ENCODE data around the gene SLC35E1.

The SLC35E1 gene

DNA sequence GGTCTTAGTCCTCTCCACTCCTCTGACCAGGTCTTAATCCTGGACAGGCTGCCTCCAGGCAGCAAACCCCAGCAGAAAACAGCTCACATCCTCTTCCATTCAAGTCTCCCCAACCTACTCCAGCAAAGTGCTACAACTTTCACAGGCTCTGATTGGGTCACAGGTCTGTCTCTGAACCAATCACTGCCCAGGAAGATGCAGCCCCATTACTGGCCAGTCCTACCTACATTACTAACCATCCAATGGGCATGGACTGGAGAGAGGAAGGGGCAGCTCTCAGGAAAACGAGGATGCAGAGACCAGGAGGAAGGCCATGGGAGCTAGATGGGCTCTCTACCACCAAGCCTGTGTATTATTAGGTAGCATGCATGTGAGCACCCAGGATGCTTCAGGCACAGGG lies 43.6 kb upstream of the SLC35E1 start:
- no peak for DNase-seq (ENCODE audit: low read depth)
- H3K4me3 ChIP-seq (ENCODE audit: low read depth, low read length), result no peak overlapping the region
- TF ChIP-seq, protein P1, sequence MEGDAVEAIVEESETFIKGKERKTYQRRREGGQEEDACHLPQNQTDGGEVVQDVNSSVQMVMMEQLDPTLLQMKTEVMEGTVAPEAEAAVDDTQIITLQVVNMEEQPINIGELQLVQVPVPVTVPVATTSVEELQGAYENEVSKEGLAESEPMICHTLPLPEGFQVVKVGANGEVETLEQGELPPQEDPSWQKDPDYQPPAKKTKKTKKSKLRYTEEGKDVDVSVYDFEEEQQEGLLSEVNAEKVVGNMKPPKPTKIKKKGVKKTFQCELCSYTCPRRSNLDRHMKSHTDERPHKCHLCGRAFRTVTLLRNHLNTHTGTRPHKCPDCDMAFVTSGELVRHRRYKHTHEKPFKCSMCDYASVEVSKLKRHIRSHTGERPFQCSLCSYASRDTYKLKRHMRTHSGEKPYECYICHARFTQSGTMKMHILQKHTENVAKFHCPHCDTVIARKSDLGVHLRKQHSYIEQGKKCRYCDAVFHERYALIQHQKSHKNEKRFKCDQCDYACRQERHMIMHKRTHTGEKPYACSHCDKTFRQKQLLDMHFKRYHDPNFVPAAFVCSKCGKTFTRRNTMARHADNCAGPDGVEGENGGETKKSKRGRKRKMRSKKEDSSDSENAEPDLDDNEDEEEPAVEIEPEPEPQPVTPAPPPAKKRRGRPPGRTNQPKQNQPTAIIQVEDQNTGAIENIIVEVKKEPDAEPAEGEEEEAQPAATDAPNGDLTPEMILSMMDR (IDR thresholded peaks at IDR 0.05; ENCODE audit: low read depth, low read length, missing control alignments), result no peak

DNA sequence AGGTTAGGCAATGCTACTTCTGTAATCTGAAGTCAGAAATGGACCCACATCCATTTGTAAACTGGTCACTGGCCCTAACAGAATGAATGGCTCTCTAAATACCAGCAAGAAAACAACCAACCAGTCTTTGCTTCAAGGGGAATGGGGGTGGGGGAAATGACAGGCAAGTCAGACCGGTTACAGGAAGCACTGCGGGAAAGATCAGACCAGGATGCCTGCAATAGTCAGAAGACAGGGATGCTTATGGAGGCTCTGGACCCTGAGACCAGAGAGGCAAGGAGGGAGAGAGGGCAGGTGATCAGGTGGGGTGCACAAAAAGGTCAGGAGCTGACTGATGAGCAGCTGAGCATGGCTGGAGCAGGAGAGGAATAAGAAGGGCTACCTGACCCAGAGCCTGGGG lies 42.7 kb upstream of the SLC35E1 start:
- TF ChIP-seq, protein P1 (IDR thresholded peaks at IDR 0.05; ENCODE audit: low read depth, low read length, missing control alignments), result no peak
- DNase-seq (ENCODE audit: low read depth), result no peak

DNA sequence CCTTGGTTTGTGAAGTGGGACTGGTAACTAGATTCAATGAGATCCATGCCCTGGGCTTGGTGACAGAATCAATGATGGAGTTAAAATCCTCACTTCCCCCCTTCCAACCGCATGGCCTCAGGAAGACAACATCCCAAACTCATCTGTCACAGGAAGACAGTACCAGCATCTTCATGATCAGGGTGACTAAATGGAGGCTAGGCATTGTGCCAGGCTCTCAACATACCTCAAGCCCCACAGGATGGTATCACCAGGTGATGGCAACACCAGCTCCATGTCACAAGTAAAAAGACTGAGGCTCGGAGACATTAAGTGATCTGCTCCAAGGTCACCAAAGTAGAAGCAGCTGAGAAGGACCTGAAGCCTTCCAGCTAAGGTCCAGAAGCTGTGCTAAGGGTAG lies 41.6 kb upstream of the SLC35E1 start:
- DNase-seq (ENCODE audit: low read depth), result no peak
- TF ChIP-seq, protein P1 (IDR thresholded peaks at IDR 0.05; ENCODE audit: low read depth, low read length, missing control alignments), result no peak
- H3K4me3 ChIP-seq (ENCODE audit: low read depth, low read length), result no peak overlapping the region

More for the DNA sequence above, 42.7 kb upstream of the SLC35E1 start:
- H3K4me3 ChIP-seq (ENCODE audit: low read depth, low read length), result no peak overlapping the region

DNA sequence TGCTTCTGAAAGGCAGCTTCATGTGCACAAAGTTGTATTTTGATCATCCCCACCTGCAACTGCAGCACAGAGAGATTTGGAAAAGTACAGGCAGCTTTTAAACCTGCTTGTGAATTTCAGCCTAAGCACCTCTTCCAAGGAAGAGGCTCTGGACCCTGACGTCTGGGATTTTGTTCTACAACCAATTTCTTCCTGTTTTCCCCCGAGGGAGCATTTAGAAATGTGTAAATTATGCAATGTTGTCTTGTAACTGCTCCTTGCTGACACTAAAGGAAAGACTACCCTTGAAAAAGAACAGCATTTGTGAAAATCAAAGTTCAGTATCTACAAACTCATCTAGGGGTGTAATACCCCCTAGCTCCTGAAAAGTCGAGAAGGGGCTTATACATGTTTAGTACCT lies 40.4 kb upstream of the SLC35E1 start:
- DNase-seq (ENCODE audit: low read depth), result no peak
- TF ChIP-seq, protein P1 (IDR thresholded peaks at IDR 0.05; ENCODE audit: low read depth, low read length, missing control alignments), result no peak

DNA sequence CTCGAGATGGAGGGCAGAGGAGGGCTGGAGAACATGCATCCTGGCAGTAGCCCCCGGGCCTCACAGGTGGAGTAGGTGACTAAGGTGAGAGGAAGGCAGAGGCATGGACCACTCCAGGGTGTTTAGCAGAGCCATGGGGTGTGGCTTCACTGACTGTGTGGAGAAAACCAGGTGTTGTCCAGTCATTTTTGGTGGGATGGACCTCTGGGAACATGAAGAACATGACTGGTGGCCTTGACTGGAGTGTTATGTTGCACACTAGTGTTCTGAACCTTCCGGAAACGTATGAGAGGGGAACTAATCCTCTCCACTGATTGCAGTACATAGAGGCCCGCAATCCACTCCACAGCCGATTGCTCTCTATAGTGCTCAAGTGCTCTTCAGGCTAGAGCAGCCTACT lies 38.9 kb upstream of the SLC35E1 start:
- no peak for DNase-seq (ENCODE audit: low read depth)
- TF ChIP-seq, protein P1 (IDR thresholded peaks at IDR 0.05; ENCODE audit: low read depth, low read length, missing control alignments), result no peak
- no peak overlapping the region for H3K4me3 ChIP-seq (ENCODE audit: low read depth, low read length)

More for the DNA sequence above, 40.4 kb upstream of the SLC35E1 start:
- no peak overlapping the region for H3K4me3 ChIP-seq (ENCODE audit: low read depth, low read length)

DNA sequence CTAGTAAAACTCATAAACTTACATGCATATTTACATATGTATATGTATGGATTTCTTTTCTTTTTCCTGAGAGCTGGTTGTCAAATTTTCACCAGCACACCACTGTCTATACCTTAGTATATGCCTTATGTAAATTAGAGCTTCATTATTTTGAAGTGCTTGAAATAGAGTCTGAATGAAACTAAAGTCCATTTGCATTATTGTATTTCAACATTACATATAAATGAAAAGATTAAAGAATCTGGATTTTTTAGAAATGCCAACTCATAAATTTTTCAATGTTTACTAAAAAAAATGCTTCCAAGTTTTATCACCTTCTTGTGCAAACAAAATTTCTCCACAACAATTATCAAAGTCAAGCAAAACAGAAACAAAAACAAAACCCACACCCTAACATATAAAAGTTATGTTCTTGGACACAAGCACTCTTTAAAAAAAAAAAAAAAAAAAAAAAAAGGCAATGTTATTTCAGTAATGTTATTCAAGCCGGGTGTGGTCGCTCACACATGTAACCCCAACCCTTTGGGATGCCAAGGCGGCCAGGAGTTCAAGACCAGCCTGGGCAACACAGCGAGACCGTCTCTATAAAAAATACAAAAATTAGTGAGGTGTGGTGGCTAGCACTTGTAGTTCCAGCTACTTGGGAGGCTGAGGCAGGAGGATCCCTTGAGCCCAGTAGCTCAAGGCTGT lies 37.4 kb upstream of the SLC35E1 start:
- DNase-seq (ENCODE audit: low read depth), result no peak
- H3K4me3 ChIP-seq (ENCODE audit: low read depth, low read length), result no peak overlapping the region
- TF ChIP-seq, protein P1 (IDR thresholded peaks at IDR 0.05; ENCODE audit: low read depth, low read length, missing control alignments), result no peak

DNA sequence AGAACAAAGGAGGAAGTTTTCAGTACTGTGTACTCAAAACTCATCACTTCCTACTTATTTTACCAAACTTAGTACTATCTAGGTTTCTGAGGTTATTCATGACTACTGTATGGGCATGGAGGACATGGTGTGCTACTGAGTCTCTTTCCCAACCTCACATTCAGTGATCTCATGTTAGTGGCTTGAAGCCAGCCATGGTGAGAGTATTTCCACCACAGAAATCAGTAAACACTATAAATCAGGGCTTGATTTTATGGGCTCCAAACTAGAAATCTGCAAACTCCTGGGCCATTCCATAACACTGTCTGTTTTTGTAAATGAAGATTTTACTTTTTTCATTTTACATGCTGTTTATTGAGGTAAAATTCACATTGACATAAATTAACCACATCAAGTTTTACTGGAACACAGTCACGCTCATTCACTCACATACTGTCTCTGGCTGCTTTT lies 36.1 kb upstream of the SLC35E1 start:
- no peak for DNase-seq (ENCODE audit: low read depth)

More for the DNA sequence above, 36.1 kb upstream of the SLC35E1 start:
- TF ChIP-seq, protein P1 (IDR thresholded peaks at IDR 0.05; ENCODE audit: low read depth, low read length, missing control alignments), result no peak
- H3K4me3 ChIP-seq (ENCODE audit: low read depth, low read length), result no peak overlapping the region
